NOMO-1 treated with dmso at 0.1 percent for 144 hours (cell line): Measurements from ENCODE around the gene PCSK5.

ENCODE experiments used
- DNase-seq: peaks from one replicate; lab custom pipeline; 2025; ENCODE audit not compliant: unreplicated experiment; lab: John Stamatoyannopoulos, UW

Gene PCSK5

DNA sequence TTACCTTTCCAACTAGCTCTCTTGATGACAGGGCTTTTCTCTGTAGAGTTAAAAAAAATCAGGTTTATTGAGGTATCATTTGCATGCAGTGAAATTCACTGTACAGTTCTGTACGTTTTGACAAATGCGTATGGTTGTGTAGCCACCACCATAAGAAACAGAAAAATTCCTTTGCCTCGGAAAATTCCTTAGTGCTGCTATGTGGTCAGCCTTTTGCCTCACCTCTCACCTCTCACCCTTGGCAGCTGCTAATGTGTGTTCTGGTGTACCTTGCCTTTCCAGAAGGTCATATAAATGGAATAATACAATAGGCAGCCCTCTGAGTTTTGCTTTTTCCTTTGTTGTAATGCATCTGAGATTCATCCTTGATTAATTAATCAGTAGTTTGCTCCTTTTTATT lies 28.4 kb downstream of the PCSK5 start:
- DNase-seq: no peak

DNA sequence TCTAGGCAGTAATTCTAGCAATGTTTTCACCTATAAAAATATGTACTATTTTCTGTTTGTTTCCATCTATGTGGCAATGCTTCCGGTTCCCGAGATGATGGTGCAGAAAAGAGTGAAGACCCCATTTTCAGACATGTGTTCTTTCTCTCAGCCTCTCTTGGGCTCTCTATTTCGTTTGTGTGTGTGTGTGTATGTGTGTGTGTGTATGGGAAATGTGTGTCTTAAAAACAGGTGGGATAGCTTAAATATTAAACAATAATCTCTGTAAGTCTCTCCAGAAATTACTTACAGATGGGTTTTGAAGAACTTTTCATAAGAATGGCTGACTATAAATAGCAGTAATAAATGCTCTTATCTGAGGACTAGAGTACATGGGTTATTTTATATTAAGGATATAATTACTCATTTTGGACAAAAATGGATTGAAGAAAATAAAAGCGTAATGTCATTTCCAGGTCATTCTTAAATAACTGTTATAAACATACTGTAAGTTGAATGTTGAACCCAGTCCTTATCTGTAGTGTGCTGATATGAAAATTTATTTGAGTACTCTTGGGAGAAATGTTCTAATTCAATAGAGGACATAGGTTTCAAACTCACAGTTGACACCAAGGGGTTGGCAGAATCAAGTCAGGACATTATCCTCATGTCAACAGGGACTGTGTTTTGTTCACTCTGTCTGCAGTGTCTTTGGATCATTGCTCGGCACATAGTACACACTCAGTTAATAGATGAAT lies 31.1 kb downstream of the PCSK5 start:
- no peak for DNase-seq

DNA sequence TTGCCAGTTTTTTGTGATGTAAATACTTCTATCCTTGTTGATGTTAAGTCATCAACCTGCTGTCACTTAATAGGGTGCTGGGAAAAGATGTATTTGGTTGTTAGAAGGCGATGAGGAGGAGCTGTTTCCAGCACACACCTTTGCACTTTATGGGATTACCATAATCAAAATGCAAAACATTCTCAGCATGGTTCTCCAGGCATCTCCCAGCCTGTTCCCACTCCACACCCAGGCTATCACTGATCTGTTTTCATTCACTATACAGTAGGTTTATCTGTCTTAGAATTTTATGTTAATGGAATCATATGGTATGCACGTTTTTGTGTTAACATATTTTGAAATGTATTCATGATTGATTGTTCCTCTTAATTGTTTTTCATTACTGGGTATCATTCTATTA lies 35.9 kb downstream of the PCSK5 start:
- DNase-seq: no peak

DNA sequence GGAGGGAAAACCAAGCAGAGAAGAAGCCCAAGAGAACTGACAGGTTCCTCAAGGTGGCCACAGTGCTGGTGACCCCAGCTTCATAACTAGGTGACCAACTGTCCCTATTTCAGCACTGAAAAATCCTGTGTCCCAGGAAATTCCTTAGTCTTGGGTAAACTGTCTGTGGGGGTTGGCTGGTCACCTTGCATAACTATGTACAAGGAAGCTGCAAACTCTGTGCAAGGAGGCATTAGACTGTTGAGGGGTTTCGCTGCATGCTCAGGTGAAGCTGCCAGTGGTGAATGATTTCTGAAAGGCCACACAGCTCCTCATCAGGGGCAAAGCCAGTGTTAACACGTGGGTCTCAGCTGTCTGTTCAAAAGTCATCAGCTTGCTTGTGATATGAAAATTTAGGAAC lies 36.9 kb downstream of the PCSK5 start:
- no peak for DNase-seq

DNA sequence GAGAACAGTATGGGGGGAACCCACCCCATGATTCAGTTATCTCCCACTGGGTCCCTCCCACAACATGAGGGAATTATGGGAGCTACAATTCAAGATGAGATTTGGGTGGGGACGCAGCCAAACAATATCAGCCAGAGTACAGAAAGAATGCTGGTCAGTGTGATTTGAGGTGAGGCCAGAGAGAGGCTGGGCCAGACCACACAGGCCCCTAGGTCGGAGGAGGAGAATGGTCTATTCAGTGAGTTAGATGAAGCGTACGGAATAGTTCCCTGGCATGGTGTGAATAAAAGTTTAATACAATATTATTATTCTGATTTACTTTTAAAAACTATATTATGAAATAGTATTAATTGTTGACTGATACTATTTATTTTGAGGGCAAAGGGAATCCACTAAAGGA lies 39.7 kb downstream of the PCSK5 start:
- no peak for DNase-seq

DNA sequence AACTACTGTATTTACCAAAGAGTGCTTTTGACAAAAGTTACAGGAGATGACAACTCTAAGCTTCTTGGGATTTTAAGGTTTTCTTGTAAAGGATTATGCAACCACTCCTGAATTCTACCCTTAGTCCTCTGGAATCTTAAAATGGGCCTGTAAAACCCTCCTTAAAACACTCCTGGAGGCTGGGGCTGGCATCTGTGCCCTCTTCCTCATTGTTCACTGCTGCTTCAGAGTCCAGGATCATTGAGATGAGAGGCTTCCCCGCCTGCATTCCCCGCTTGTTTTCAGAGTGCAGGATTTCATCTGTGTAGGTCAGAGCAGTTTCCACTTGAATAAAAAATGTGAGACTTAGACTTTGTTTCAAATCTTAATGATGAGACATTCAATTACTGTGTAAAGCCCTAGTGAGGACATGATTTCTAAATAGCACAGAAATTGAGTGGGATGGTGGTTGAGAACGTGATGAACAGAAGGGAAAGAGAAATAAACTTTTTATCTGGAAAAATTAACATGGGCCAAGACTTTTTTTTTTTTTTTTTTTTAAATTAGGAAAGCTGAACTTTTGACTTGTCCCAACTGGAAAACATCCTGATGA lies 40.4 kb downstream of the PCSK5 start:
- DNase-seq: no peak

DNA sequence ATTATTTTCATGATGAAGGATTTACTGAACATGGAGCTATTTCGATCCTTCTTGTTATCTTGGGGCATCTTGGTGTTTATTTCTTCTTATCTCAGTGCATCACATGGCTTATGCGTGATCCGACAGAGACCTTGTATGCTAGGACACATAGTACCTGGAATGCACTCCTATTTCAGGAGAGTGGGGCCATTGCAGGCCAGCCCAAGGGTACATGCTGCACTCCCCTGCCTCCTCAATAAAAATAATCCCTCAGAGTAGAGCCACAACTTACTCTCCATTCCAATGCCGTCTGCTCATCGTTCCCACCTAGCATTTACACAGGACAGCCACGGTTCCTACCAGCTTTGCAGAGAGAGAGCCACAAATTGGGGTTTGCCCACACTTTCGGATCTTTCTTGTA lies 43.5 kb downstream of the PCSK5 start:
- DNase-seq: no peak

DNA sequence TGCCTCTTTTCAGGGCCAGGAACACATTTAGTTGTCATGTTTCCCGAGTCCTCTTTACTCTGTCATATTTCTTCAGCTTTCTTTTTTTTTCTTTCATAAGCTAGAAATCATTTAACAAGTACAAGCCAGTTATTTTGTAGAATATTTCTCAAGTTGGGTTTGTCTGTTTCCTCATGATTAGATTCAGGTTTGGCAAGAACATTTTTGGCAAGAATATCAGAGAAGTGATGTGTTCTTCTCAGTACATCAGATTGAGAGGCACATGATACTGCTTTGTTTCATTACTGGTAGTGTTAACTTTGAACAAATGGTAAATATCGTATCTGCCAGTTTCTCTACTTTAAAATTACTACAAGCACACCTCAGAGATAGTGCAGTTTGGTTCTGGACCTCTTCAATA lies 45.1 kb downstream of the PCSK5 start:
- DNase-seq: no peak

DNA sequence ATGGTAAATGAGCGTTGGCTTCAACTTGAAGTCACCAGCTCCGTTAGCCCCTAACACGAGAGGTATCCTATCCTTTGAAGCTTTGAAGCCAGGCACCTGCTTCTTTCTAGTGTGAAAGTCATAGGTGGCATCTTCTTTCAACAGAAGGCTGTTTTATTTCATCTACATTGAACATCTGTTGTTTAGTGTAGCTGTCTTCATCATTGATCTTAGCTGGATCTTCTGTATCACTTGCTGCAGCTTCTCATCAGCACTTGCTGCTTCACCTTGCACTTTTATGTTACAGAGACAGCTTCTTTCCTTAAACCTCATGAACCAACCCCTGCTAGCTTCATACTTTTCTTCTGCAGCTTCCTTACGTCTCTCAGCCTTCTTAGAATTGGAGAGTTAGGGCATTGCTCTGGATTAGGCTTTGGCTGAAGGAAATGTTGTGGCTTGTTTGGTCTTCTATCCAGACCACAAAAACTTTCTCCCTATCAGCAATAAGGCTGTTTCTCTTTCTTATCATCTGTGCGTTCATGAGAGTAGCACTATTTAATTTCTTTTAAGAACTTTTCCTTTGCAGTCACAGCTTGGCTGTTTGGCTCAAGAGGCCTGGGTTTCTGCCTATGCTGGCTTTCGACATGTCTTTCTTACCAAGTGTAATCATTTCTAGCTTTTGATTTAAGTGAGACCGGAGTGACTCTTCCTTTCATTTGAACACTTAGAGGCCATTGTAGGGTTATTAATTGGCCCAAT lies 47.2 kb downstream of the PCSK5 start:
- no peak for DNase-seq

DNA sequence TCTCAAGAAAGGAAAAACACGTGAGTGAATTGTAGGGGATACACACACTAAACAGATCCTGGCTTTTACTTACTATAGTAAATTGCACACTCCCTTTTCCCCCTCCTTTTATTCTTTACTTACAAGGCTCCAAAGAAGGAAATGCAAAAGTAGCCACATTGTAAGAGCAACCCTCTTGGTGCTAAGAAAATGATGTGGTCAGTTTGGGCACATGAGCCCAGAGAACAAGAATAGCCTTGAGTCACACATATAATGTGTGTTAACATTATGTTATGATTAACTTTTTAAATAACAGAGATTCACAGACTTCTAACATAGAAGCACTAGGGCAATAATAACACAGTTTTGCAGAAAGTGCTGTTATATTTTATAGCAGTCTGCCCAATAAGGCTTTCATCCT lies 48.5 kb downstream of the PCSK5 start:
- no peak for DNase-seq

DNA sequence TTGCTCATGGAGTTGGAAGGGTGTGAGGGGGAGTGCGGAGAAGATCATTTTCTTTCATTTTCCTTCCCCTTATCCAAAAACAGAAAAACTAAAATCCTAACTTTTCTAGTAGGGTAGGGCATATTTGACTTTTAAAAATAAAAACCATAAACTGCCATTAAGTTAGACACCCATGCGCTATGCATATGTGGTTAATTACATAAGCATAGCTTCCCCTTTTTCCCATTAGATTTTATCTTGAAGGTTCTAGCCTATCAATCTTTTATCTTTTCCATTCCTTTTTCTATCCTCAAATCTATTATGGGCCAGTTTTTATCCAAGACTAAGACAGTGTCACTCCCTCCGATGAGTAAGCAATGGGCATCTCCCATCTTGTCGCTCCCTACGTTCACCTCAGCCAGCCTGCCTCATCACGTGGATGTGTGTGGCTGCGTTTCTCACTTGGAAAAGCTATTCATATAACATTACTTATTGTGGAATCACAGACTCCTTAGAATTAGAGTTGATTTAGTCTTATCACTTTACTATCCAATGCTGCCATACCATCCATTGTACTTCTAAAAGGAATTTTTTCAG lies 49.2 kb downstream of the PCSK5 start:
- DNase-seq: no peak

DNA sequence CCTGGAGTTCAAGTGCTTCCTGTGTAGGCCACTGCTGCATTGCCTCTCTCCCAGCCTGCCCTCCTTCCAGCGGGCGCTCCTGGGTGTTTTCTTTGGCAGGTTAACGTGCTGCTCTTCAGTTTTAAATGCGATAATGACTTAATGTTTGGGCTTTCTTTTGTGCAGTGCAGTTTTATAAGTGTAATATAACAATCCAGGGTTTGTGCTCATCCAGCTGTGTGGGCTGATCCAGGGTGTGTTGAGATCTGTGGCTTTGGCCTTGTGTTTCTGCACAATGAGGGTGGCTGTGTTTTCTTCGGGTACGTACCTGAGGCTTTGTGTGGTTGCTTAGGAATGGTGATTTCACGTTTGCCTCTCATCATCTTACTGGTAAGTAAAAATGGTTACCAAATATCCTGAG lies 50.6 kb downstream of the PCSK5 start:
- DNase-seq: no peak

DNA sequence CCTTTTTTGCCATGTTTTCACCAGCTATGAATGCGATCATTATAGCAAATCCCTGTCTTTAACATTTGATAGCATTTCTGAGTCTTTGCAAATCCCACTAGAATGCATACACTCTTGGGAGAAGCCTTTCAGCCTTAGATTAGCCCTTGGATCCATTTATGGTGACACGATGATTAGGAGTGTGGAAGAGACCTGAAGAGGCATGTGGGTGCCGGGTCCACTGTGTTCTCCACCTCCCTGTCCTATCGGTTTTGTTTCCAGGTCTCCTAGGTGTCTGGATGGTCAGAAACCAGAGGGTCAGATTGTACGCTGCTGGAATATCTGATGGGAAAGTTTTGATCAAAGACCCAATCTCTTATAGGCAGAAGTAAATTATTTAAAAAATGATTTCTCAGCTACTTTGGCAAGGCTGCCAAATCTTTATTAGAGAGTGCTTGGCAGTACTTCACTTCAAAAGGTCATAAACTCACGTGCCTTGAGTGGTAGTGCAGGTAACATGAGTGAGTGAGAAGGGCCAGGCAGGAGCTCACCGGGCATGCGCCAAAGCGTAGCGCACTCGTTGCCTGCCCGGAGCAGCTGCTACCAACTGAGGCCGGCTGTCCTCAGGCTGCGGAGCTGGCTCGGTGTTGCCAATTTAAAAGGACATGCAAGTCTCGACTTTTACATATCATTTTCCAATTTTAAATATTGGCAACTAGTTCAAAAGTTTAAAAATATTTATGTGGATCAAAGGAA lies 51.3 kb downstream of the PCSK5 start:
- no peak for DNase-seq

DNA sequence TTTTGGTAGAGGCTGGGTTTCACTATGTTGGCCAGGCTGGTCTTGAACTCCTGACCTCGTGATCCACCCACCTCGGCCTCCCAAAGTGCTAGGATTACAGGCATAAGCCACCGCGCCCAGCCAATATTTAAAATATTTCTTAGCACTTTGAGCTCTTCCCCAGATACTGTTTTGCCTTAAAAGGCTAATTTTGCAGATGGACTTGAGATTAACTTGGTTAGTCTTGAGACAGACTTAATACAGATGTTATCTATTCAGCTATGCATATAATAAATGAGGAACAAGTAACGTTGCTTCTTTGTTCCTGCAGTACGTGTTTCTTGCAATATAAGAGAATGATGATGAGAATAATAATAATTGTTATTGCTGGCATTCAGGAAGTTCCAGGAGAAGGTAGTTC lies 56.3 kb downstream of the PCSK5 start:
- DNase-seq: no peak

DNA sequence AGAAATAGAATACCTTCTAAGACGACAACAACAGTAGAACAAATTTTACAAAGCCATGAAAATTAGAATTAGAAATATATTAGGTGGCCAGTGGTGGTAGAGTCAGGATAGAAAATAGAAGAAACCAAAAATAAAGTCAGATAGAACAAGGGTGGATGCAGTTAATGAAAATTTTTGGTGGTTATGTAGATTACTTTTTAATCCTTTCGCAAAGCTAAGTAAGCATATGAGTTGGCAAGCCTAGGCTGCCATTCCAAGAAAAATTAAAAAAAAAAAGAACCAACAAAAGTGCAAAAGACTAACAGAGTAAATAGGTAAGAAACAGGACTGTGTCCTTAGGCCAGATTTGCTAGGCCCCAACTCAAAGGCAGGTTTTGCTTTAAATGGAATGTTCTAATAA lies 56.8 kb downstream of the PCSK5 start:
- DNase-seq: no peak

DNA sequence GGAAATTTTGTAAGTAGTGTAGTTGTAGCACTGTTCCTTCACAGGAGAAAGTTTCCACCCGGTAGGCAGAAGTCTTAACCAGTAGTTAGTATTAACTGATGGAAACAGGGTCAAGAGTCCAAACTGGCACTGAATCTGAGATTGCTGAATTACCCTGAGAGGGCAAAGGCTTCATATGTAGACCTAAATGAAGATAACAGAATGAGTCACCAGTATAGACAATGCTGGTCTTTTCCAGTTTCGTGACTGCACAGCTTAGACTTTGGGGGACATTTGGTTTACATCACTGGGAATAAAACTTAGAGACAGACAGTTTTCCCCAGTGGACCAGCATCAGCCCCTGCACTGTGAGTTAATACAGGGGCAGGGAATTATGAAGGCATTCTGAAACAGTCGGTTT lies 60.5 kb downstream of the PCSK5 start:
- no peak for DNase-seq

DNA sequence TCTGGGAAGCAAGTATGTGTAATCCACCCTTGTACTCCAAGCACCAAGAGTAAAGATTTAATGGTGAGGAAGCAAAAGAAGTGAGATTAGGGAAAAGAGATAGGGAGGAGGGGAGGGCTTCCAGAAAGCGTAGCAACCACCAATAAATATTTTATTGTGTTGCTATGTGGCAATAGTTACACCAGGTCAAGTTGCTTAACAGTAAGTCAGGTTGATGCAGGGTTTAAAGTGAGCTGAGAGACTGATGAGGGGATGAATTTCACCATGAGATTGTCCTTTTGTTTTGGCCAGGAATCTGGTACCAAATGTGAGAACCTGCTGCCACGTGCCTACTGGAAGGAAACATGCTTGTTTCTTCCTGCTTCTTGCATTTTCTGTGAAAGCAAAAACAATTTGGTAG lies 62.7 kb downstream of the PCSK5 start:
- no peak for DNase-seq

DNA sequence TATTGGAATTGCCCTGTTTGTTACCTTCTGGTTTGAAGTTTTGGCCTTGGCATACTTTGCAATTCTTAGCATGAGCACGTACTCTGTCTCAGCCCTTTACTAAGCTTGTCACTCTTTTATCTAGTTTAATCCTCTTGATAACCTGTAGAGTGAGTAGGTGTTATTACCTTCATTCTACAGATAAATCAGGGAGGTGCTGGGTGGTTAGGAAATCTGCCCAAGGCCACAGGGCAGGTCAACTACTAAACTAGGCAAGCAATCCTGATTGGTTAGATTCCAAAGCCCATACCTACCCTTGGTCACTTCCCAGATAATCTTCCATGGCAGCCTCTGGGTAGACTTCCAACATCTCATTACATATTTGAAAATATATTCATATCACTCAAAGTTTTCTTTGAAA lies 65.7 kb downstream of the PCSK5 start:
- DNase-seq: no peak

DNA sequence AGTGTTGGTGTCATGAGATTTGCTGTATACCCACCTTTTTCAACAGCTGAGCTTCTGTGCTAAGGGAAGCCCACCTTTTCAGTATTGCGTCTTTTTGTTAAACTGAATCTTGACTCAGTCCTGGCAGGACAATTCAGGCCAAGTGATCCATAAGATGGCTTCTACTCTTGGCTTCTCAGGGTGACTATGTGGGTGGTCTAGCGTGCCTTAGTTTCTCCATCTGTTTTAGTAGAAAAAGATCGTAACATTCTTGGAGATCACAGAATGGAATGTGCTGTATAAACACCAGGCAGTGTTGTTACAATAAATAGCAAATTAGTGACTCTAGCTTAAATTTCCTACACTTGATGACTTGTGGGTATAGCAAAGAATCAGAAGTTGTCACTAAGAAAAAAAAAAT lies 66.6 kb downstream of the PCSK5 start:
- no peak for DNase-seq

DNA sequence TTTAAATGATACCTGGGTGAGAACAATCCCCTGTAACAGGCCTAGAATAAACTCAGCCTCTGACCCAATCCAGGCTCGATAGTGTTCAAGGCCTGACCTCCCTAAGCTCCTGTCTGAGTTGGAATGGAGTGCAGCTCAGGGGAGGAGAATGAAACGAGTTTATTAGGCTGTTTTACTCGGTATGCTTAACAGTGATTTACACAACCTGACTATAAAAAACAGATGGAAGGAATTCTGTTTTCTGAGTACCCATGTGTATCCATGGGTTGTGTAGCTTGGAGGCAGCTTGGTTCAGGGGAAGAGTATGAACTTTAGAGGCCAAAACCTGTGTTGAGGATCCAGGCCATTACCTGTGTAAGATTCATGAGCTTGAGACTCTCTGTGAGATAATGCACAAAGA lies 67.8 kb downstream of the PCSK5 start:
- no peak for DNase-seq

DNA sequence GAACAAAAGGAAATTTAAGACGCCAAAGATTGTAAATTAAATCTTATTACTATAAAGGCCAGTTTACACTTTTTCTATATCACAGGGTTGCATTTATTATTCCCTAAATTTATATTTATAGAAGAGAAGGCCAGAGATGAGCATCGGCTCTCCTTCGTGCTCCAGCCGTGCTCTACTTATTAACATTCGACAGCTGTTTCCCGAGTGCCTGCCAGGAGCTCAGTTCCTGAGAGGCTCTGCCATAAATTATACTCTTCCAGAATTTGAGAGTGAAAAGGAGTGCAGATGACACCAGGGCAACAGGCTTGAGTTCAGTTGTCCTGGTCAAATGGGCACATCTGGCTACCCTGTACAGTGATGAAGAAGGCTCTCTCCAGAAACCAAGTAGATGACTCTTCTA lies 70.1 kb downstream of the PCSK5 start:
- no peak for DNase-seq
